HepG2 (cell line): ENCODE measurements around the gene RECK. TPM values are rescaled to one million over a fixed set of nuclear protein-coding genes. Genes with fewer than 3 reads are reported as not detected.

ENCODE experiments used
- ATAC-seq: fragments of 200-7000 bp; cut with Tn5 transposase; 3 replicates; pipeline ENCODE4 v1.9.1; 2020; ENCODE audit warnings: mild to moderate bottlenecking, moderate library complexity
- BruUV-seq: library from RNA; stranded (reverse); fragments of 400-500 nt; replicated peaks from 2 replicates; lab custom pipeline; 2021; lab: Mats Ljungman, UMichigan
- CTCF ChIA-PET: fragments of 300-600 bp; formaldehyde crosslinking; extraction: SDS; loops from one replicate; lab custom pipeline; 2021; ENCODE audit warnings: low total read pairs, inconsistent platforms, low intra/inter-chr PET ratio; lab: Yijun Ruan, JAX
- POLR2A ChIA-PET: fragments of 350-600 bp; sonication (Branson Sonifier 250); formaldehyde crosslinking; loops from one replicate; lab custom pipeline; 2020; ENCODE audit warnings: antibody characterized with exemption, inconsistent platforms; lab: Yijun Ruan, JAX
- DNase-seq: peaks from one replicate; pipeline ENCODE4 v3.0.0-alpha.2; 2015; ENCODE audit warnings: low spot score
- FAIRE-seq: peaks from 3 replicates; lab custom pipeline; 2011; peaks lifted over from hg19 to GRCh38; lab: Jason Lieb, UNC
- H2AFZ ChIP-seq: one replicate; pipeline ENCODE4 v1.6.1; 2011; ENCODE audit warnings: low read length, inconsistent platforms
- H3K27ac ChIP-seq: fragments of 300-600 bp; 3 replicates; pipeline ENCODE4 v1.8.0; 2011; ENCODE audit warnings: mixed run types, mild to moderate bottlenecking, mixed read lengths, low read length, inconsistent platforms; ENCODE audit not compliant: insufficient read depth; ENCODE audit errors: extremely low read length
- H3K27me3 ChIP-seq, 2 experiments: fragments of 200-600 bp in 1 of 2; 2 replicates in 1 of 2; 3 replicates in 1 of 2; pipeline versions ENCODE4 v1.6.0 to v1.8.0; 2011; ENCODE audit warnings: low read length in 2 of 2, mild to moderate bottlenecking in 2 of 2, moderate library complexity in 2 of 2, inconsistent platforms in 1 of 2; ENCODE audit not compliant: insufficient read depth in 2 of 2, control insufficient read depth in 1 of 2
- H3K36me3 ChIP-seq, 2 experiments: fragments of 200-600 bp in 1 of 2; replicated peaks in 1 of 2; 2 replicates in 1 of 2; 3 replicates in 1 of 2; pipeline versions ENCODE4 v1.5.1 to v1.8.0; 2011; ENCODE audit warnings: low read length in 2 of 2, inconsistent platforms in 1 of 2; ENCODE audit not compliant: insufficient read depth in 2 of 2, control insufficient read depth in 1 of 2
- H3K4me1 ChIP-seq: 2 replicates; pipeline ENCODE4 v1.5.1; 2012; ENCODE audit warnings: low read length, inconsistent platforms; ENCODE audit not compliant: insufficient read depth
- H3K4me2 ChIP-seq: 2 replicates; pipeline ENCODE4 v1.6.0; 2011; ENCODE audit warnings: low read depth, low read length, inconsistent platforms
- H3K4me3 ChIP-seq, 3 experiments: fragments of 200-600 bp in 1 of 3; sonication (generic), shearing (Covaris generic) in 1 of 3; replicated peaks in 1 of 3; 2 replicates each; pipeline ENCODE4 v1.5.1; 2011 to 2016; ENCODE audit warnings: low read length in 3 of 3, inconsistent platforms in 2 of 3, low read depth in 2 of 3, mild to moderate bottlenecking in 2 of 3, control low read depth in 1 of 3, mixed read lengths in 1 of 3; ENCODE audit not compliant: insufficient read depth in 1 of 3
- H3K79me2 ChIP-seq: one replicate; pipeline ENCODE4 v1.6.1; 2011; ENCODE audit warnings: low read length, inconsistent platforms; ENCODE audit not compliant: insufficient read depth
- H3K9ac ChIP-seq: 2 replicates; pipeline ENCODE4 v1.6.0; 2011; ENCODE audit warnings: mild to moderate bottlenecking, low read depth, low read length, inconsistent platforms; ENCODE audit not compliant: insufficient read depth
- H3K9me3 ChIP-seq: 2 replicates; pipeline ENCODE4 v1.5.1; 2012; ENCODE audit warnings: mild to moderate bottlenecking, low read length
- H4K20me1 ChIP-seq: 2 replicates; pipeline ENCODE4 v1.6.0; 2011; ENCODE audit warnings: inconsistent platforms, mild to moderate bottlenecking, low read length, moderate library complexity; ENCODE audit not compliant: insufficient read depth
- DRAP1 ChIP-seq: IDR thresholded peaks from 2 replicates; pipeline ENCODE4 v1.6.1; 2016; ENCODE audit warnings: missing genetic modification reagents, missing compliant biosample characterization
- HNF1B ChIP-seq: sonication (generic); formaldehyde crosslinking; IDR thresholded peaks from 2 replicates; pipeline ENCODE4 v1.5.1; 2020; ENCODE audit warnings: mild to moderate bottlenecking, moderate library complexity, missing genetic modification reagents
- MZF1 ChIP-seq: sonication (generic); formaldehyde crosslinking; IDR thresholded peaks from 2 replicates; pipeline ENCODE4 v1.8.1; 2023; ENCODE audit warnings: mild to moderate bottlenecking, missing genetic modification reagents, borderline replicate concordance
- TSC22D2 ChIP-seq: sonication (generic); formaldehyde crosslinking; IDR thresholded peaks from 2 replicates; pipeline ENCODE4 v1.5.1; 2020; ENCODE audit warnings: missing genetic modification reagents, mild to moderate bottlenecking, borderline replicate concordance
- ZBTB44 ChIP-seq: sonication (generic); formaldehyde crosslinking; IDR thresholded peaks from 2 replicates; pipeline ENCODE4 v1.4.0; 2020; ENCODE audit warnings: missing genetic modification reagents
- ZNF556 ChIP-seq: sonication (generic); formaldehyde crosslinking; IDR thresholded peaks from 2 replicates; pipeline ENCODE4 v1.4.0; 2020; ENCODE audit warnings: mild to moderate bottlenecking, missing genetic modification reagents, borderline replicate concordance
- ZNF788 ChIP-seq: sonication (generic); formaldehyde crosslinking; IDR thresholded peaks from 2 replicates; pipeline ENCODE4 v1.5.0; 2020; ENCODE audit warnings: mild to moderate bottlenecking, missing genetic modification reagents, borderline replicate concordance
- ZNF891 ChIP-seq: sonication (generic); formaldehyde crosslinking; IDR thresholded peaks from 2 replicates; pipeline ENCODE4 v1.5.0; 2020; ENCODE audit warnings: mild to moderate bottlenecking, missing genetic modification reagents
- WGBS: methylation state at CpG from one replicate; pipeline ENCODE4 v1.1.6; 2017; ENCODE audit warnings: low lambda C conversion rate; 5-methylcytosine and 5-hydroxymethylcytosine counted together
- in situ Hi-C: cut with HindIII; loops from 2 replicates; pipeline ENCODE4 v1.10.0; 2017; ENCODE audit warnings: low pct_unique_long_range_greater_than_20kb; ENCODE audit not compliant: extremely low pct_ligation_motif_present
- intact Hi-C: fragments of 100-400 bp; cut with micrococcal nuclease; formaldehyde crosslinking; loops from one replicate; pipeline ENCODE4 v1.10.0; 2022; ENCODE audit not compliant: unreplicated experiment
- polyA plus RNA-seq, 8 experiments: library from polyadenylated mRNA; depleted of rRNA in 3 of 8; stranded (reverse) in 7 of 8; unstranded in 1 of 8; fragments of >200 nt; fragmentation: Illumina TruSeq in 4 of 8; extraction: Trizol in 4 of 8; gene quantifications; 2 replicates each; pipeline versions ENCODE4 v1.2.1 to v1.2.3, GENCODE V29; 2011 to 2016; ENCODE audit warnings: low read depth in 4 of 8, missing spikeins in 1 of 8, mixed read lengths in 1 of 8; ENCODE audit not compliant: insufficient read depth in 1 of 8
- total RNA-seq, 5 experiments: library from RNA; depleted of rRNA; stranded (reverse); fragments of >200 nt; fragmentation: Illumina TruSeq; extraction: Trizol; gene quantifications; 2 replicates each; pipeline ENCODE4 v1.2.3, GENCODE V29; 2016; ENCODE audit warnings: low read depth in 1 of 5

RECK gene
- total and polyA plus RNA-seq, 2 of the 13 experiments (the other 11 are each of a cell fraction or from before 2014, with no cell fraction given): 3.1 to 4.8 TPM

- FAIRE-seq: no peak
- ATAC-seq: no peak
- Histone ChIP-seq H2AFZ (no peak overlapping the region), H3K9ac (no peak overlapping the region), H3K4me2 (no peak overlapping the region), H3K27ac (no peak overlapping the region), H4K20me1 (no peaks in the 10 kb centered on the region), H3K36me3 (no peaks in the 10 kb centered on the region), H3K4me1 (peaks cover 47% of the 10 kb centered on the region), H3K27me3 (peaks cover 3 to 8% of the 10 kb centered on the region in 2 experiments; a peak in 3 of 5 replicates), H3K4me3 (no peak overlapping the region), H3K79me2 (no peaks in the 10 kb centered on the region), H3K9me3 (peaks cover 11% of the 10 kb centered on the region; the same call in 1 of the 2 replicates)
- POLR2A ChIA-PET: interaction anchor here (1.2 kb wide), 1 partner anchor 43 kb away, joined by 3 read pairs; the partner anchor contains the start of gene CLTA
- 39% methylated on average over 9 of the region's 14 CpGs for WGBS
- CTCF ChIA-PET: no interaction called here
- TF ChIP-seq TSC22D2 (CRISPR knock-in tag) (no peak), ZBTB44 (CRISPR knock-in tag) (no peak), ZNF891 (CRISPR knock-in tag) (no peak), DRAP1 (no peak), MZF1 (no peak), HNF1B (CRISPR knock-in tag) (no peak), ZNF788 (CRISPR knock-in tag) (no peak), ZNF556 (CRISPR knock-in tag) (no peak)
- intact Hi-C loops (no loop called here), in situ Hi-C loops (no loop called here)
- BruUV-seq: no TSS peak
- no peak for DNase-seq
Measured at GRCh38 chr9:36147441-36148175, 110.9 kb downstream of the RECK start.
